Posterior cingulate gyrus (tissue), 11 donors: ENCODE results near the gene WDR7.

ENCODE experiments used
- DNase-seq, 10 donors: peaks; one replicate each; pipeline versions ENCODE4 v3.0.0 to v3.0.0-alpha.2; 2020 to 2021; ENCODE audit warnings: mixed read lengths in 3 of 10
- intact Hi-C: fragments of 100-400 bp; cut with DNase I; formaldehyde crosslinking; loops from one replicate; pipeline ENCODE4 v1.15.1; 2023

WDR7 gene

GRCh38 chr18:56977771-56978170, 326.6 kb downstream of the WDR7 start:
- intact Hi-C loops, result no loop called here
- no peak for DNase-seq

- intact Hi-C loops, result loop anchor here (5.0 kb wide), 1 partner anchor 113 kb away; no protein-coding TSS in a partner anchor
- no peak for DNase-seq
These were observed 329.0 kb downstream of the WDR7 start for GRCh38 chr18:56980151-56980550.

- intact Hi-C loops, result loop anchor here (5.0 kb wide), 1 partner anchor 115 kb away; no protein-coding TSS in a partner anchor
- no peak for DNase-seq
These were observed 331.6 kb downstream of the WDR7 start for GRCh38 chr18:56982766-56983165.

GRCh38 chr18:56983275-56983992, 332.3 kb downstream of the WDR7 start:
- intact Hi-C loops, result loop anchor here (5.0 kb wide), 1 partner anchor 116 kb away; no protein-coding TSS in a partner anchor
- DNase-seq, result no peak

GRCh38 chr18:56984731-56985130, 333.6 kb downstream of the WDR7 start:
- DNase-seq, result peak in 6 of 10 donors; percentile 7 to 69 (median 20)
- intact Hi-C loops, result loop anchor here (5.0 kb wide), 1 partner anchor 117 kb away; no protein-coding TSS in a partner anchor

GRCh38 chr18:56986829-56987228, 335.7 kb downstream of the WDR7 start:
- intact Hi-C loops, result no loop called here
- no peak for DNase-seq

- peak in 1 of 10 donors; percentile 22 for DNase-seq
- intact Hi-C loops, result no loop called here
These were observed 336.1 kb downstream of the WDR7 start for GRCh38 chr18:56987236-56987635.

GRCh38 chr18:56988022-56988421, 336.9 kb downstream of the WDR7 start:
- intact Hi-C loops, result no loop called here
- no peak for DNase-seq

GRCh38 chr18:56990678-56991077, 339.5 kb downstream of the WDR7 start:
- intact Hi-C loops, result no loop called here
- no peak for DNase-seq

GRCh38 chr18:56992777-56993176, 341.6 kb downstream of the WDR7 start:
- DNase-seq, result no peak
- intact Hi-C loops, result no loop called here

- DNase-seq, result peak in 2 of 10 donors; percentile 28 to 54
These were observed 344.5 kb downstream of the WDR7 start for GRCh38 chr18:56995579-56996188.

GRCh38 chr18:56997200-56997599, 346.0 kb downstream of the WDR7 start:
- no peak for DNase-seq
- intact Hi-C loops, result no loop called here

More at GRCh38 chr18:56995579-56996188, 344.5 kb downstream of the WDR7 start:
- intact Hi-C loops, result loop anchor here (2.0 kb wide), 1 partner anchor 245 kb away; no protein-coding TSS in a partner anchor

- intact Hi-C loops, result no loop called here
- DNase-seq, result no peak
These were observed 348.7 kb downstream of the WDR7 start for GRCh38 chr18:56999823-57000222.

GRCh38 chr18:57002627-57003026, 351.5 kb downstream of the WDR7 start:
- no peak for DNase-seq
- intact Hi-C loops, result no loop called here

GRCh38 chr18:57003342-57003741, 352.2 kb downstream of the WDR7 start:
- DNase-seq, result no peak
- intact Hi-C loops, result no loop called here

GRCh38 chr18:57004366-57005121, 353.4 kb downstream of the WDR7 start:
- intact Hi-C loops, result no loop called here
- DNase-seq, result no peak

- intact Hi-C loops, result no loop called here
- peak in 1 of 10 donors; percentile 49 for DNase-seq
These were observed 357.0 kb downstream of the WDR7 start for GRCh38 chr18:57008001-57008686.

- intact Hi-C loops, result no loop called here
- DNase-seq, result no peak
These were observed 358.7 kb downstream of the WDR7 start for GRCh38 chr18:57009844-57010243.

GRCh38 chr18:57014772-57015413, 363.7 kb downstream of the WDR7 start:
- no peak for DNase-seq
- intact Hi-C loops, result no loop called here

- intact Hi-C loops, result no loop called here
- DNase-seq, result no peak
These were observed 364.3 kb downstream of the WDR7 start for GRCh38 chr18:57015451-57015850.
